Measurements from ENCODE around the gene ZNF385D.
"Not testable (repeated sequence)": the region's sequence is repeated elsewhere in the genome, so short reads cannot be mapped to it uniquely, and the experiment has no call there.

Gene ZNF385D

GRCh38 chr3:21434310-21434709 is 316.7 kb downstream of the ZNF385D start:
- no peak for DNase-seq

DNA sequence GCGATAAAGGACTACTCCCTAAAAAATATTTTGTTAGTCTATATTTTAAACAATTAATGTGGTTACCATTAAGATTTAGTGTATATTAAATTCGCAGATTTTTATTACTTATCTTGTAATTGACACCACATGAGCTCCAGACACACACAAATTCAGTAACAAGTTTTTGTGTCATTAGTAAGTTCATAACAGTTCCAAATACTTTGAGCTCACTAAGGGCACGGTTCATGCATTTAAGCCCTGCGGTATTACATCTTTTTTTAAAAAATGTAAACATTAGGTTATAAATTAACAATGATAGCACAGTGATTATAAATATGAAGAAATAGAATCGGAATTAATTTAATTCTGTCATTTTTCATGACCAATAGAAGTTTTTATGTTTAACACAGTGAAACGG is 317.3 kb downstream of the ZNF385D start:
- DNase-seq, result no peak

DNA sequence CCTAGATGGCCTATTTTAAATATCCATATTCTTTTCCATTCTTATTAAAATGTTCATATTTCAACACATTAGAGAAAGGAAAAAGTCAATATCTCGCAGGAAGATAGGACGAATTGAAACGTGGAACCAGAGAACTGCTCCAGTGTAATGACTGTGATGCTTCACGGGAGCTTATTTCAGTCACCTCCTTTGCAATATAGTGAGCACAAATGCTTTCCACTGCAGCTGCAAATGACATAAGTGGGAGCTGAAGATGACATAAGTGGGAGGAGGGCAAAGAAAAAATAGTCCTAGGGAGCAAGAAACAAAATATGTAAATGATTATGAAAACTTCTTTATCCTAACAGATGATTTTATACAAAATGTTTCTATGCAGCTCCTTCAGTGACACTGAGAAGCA is 324.1 kb downstream of the ZNF385D start:
- DNase-seq, result no peak

DNA sequence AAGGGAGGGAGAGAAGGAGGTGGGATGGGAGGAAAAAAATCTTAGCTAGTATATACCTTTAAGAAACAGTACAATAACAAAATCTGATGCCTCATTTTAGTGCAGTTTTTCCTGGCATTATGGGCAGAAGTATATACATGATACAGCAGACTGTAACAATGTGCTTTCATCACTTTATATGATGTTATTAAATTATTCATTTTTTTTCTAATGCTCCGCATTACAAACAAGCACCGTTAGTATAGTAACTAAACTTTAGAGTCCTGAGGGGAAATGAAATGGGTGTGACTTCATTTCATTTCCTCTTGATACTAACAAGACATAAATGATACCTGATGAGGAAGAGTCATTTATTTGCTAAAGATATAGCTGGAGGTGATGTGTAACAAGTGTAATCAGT is 325.3 kb downstream of the ZNF385D start:
- DNase-seq, result no peak

- DNase-seq, result no peak
These were observed 329.9 kb downstream of the ZNF385D start for GRCh38 chr3:21421096-21421495.

DNA sequence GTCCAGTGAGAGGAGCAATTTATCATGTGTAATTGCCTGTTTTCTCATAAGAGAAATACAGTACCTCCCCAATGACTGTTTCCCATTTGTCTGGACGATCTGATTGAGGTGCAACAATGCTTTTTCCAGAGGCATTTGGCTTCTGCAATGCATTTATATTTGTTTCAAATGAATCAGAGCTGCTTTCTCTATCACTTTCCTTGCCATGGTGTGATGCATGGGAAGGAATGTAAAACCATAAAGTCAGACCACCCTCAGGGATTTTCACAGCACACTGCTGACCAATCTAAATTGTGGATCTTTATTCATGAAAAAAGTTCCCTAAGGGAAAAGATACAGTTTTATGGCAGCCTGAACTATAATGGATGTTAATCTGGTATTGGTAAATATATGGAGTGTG is 333.0 kb downstream of the ZNF385D start:
- DNase-seq, result no peak

DNA sequence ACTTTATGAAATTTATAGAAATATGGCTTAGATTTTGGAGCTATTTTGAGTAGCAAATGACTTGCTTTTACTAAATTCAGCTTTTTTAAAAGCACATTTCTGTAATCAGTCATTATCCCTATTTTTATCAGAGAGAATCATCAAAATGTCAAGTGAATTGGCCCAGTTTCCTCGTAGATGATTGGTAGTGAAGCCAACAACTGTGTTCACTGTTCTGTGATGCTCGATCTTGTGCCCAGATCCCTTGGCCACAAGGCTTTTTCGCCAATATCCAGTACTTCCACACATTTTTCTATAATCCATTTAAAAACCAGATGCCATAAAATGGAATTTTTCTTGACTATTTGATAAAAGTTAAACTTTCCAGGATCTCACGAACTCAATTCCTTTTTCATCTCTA is 336.5 kb downstream of the ZNF385D start:
- no peak for DNase-seq

DNA sequence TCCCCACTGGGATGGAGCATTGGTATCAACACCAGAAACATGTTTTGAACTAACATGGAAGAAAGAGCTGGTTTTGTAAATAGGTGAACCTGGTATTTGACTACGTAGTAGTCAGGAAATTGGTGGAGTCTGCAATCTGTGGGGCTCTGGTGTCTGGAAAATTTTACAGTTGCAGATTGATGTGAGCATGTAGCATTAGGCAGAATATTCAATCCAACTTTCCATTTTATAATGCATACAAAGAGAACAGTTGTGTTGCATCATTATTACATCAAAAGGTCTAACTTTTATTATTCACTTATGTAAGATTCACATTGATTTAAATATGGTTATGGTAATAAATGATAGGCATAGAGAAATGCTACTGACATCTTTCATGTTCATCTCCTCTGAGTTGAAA is 340.0 kb downstream of the ZNF385D start:
- DNase-seq, result no peak

- DNase-seq, result no peak
These were observed 341.6 kb downstream of the ZNF385D start for GRCh38 chr3:21409401-21409800.

GRCh38 chr3:21407743-21408142 is 343.3 kb downstream of the ZNF385D start:
- DNase-seq, result no peak

- DNase-seq, result no peak
These were observed 345.0 kb downstream of the ZNF385D start for GRCh38 chr3:21405671-21406667.

DNA sequence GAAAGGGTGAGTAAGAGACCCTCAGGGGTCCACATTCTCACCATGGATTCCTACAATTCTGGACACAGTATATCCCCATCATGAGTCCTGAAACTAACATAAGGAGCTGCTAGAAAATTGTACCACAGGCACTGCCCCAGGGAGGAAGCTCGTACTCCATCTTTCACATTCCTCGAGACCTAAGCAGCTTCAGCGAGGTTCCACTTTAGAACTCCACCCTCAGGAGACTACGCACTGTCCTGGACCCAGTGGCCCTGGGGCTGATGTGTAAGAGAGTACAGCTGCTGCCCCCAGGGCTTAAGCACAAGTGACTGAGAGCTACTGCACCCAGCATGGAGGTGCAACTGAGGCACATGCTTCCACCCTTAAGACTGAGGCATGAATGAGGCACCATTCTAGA is 352.5 kb downstream of the ZNF385D start:
- DNase-seq, result no peak

- DNase-seq, result no peak
These were observed 357.2 kb downstream of the ZNF385D start for GRCh38 chr3:21393683-21394311.

DNA sequence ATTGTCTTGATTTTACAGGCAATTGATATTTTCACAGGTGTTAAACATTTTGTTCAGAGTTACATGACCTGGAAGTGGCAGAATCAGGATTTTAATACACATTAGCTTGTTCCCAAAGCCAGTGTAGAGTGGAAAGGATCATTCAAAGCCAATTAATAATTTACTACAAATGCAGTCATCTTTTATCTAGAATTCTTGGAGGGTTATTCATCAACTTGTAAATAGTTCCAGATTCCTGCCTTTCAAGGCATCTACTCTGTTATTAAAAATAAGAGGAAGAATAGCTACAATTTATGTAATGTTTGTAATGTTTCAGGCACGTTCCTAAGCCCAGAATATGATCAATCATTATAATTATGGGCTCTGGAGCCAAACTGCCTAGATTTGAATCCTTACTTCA is 358.5 kb downstream of the ZNF385D start:
- DNase-seq, result no peak

- no peak for DNase-seq
These were observed 360.2 kb downstream of the ZNF385D start for GRCh38 chr3:21390856-21391255.

- DNase-seq, result no peak
These were observed 360.9 kb downstream of the ZNF385D start for GRCh38 chr3:21390136-21390535.

DNA sequence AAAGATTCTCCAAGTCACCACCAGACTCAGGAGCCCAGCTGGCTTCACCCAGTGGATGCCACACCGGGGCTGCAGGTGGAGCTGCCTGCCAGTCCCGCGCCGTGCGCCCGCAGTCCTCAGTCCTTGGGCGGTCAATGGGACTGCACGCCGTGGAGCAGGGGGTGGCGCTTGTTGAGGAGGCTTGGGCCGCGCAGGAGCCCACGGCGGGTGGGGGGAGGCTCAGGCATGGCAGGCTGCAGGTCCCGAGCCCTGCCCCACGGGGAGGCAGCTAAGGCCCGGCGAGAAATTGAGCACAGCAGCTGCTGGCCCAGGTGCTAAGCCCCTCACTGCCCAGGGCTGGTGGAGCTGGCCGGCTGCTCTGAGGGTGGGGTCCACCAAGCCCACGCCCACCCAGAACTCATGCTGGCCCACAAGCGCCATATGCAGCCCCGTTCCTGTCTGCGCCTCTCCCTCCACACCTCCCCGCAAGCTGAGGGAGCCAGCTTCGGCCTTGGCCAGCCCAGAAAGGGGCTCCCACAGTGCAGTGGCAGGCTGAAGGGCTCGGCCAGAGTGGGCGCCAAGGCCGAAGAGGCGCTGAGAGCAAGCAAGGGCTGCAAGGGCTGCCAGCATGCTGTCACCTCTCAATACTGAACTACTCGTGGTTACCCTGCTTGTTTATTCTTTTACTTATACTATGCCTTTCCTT is 363.7 kb downstream of the ZNF385D start:
- DNase-seq, result not testable (repeated sequence)

GRCh38 chr3:21378036-21378435 is 373.0 kb downstream of the ZNF385D start:
- not testable (repeated sequence) for DNase-seq

DNA sequence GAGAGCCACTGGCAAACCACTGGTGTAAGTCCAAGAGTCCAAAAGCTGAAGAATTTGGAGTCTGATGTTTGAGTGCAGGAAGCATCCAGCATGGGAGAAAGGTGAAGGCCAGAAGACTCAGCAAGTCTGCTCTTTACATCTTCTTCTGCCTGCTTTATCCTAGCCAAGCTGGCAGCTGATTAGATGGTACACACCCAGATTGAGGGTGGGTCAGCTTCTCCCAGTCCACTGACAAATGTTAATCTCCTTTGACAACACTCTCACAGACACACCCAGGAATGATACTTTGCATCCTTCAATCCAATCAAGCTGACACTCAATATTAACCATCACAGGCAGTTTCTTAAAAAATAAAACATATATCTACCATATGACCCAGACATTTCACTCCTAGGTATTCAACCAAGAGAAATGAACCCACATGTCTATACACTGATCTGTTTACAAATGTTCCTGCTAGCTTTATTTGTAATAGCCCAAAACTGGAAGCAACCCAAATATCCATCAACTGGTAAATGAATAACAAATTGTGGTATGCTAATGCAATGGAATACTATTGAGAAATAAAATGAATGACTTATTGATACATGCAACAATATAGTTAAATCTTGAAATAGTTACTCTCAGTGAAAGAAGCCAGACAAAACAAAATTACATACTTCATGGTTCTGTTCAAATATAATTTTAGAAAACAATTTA is 373.8 kb downstream of the ZNF385D start:
- no peak for DNase-seq

- no peak for DNase-seq
These were observed 378.7 kb downstream of the ZNF385D start for GRCh38 chr3:21372316-21372715.
